B cell (primary cell): ENCODE measurements around the gene KLHDC8A.

Experiments
- CTCF ChIP-seq: fragments of 200-600 bp; IDR thresholded peaks from one replicate; pipeline ENCODE4 v1.8.0; 2022; ENCODE audit warnings: antibody characterized with exemption, mild to moderate bottlenecking
- EZH2 ChIP-seq: IDR thresholded peaks from 2 replicates; pipeline ENCODE4 v1.6.1; 2012; ENCODE audit warnings: borderline replicate concordance, low read depth, mild to moderate bottlenecking, moderate library complexity, low read length; ENCODE audit not compliant: insufficient read depth, poor library complexity, severe bottlenecking

DNA sequence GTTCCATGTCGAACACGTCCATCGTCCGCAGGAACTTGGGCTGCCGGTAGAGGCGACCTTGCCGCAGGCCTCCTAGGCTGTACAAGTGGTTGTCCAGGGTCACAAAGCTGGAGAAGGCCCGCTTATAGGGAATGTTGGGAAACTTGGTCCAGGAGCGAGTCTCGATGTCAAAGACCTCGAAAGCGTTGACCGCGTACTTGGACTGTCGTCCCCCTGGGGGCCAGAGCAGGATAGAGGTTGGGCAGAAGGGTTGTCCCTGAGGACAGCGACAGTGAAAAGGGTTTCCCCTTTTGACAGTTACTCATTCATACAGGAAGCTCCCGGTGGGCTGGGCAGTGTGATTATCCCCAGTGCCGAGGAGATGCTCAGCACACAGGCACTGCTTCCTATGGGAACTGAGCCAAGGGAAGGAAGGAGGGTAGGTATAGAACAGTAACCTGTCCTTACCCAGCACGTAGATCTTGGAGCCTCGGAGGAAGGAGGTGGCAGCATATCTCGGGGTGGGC, 17.5 kb downstream of the KLHDC8A start:
- TF ChIP-seq CTCF (no peak), EZH2 (no peak)
